ENCODE data around the gene CYFIP2. TPM values are rescaled to one million over a fixed set of nuclear protein-coding genes. Genes with fewer than 3 reads are reported as not detected.

The CYFIP2 gene
- total and polyA plus RNA-seq, 2 of the 8 experiments (the other 6 are each of a cell fraction or from before 2014, with no cell fraction given): 45.1 to 80.6 TPM

GRCh38 chr5:157431544-157432200 is 165.7 kb downstream of the CYFIP2 start:
- Histone ChIP-seq H4K91ac (replicated peaks; ENCODE audit: insufficient read length, low read length) (no peak overlapping the region), H3K9ac (replicated peaks in 1 of 4; ENCODE audit: extremely low read depth in 1 of 4, low read depth in 3 of 4, low read length in 3 of 4) (no peak overlapping the region), H3K9me3 (ENCODE audit: insufficient read depth in 2 of 2, low read depth in 1 of 2, low read length in 1 of 2) (no peaks in the 10 kb centered on the region), H3K4me3 (ENCODE audit: extremely low read depth in 1 of 4, insufficient read depth in 2 of 4, low read depth in 3 of 4, low read length in 4 of 4) (no peak overlapping the region), H3K79me1 (ENCODE audit: low read depth, low read length) (no peaks in the 10 kb centered on the region), H3K27ac (ENCODE audit: low read depth, low read length) (no peak overlapping the region), H2BK120ac (replicated peaks; ENCODE audit: low read depth, low read length) (no peak overlapping the region), H2BK20ac (ENCODE audit: low read length) (no peak overlapping the region), H3K79me2 (ENCODE audit: control insufficient read depth in 1 of 2, insufficient read depth in 2 of 2, low read length in 2 of 2) (no peaks in the 10 kb centered on the region), H4K20me1 (replicated peaks in 1 of 2; ENCODE audit: control insufficient read depth in 1 of 2, insufficient read depth in 2 of 2, low read length in 2 of 2) (no peaks in the 10 kb centered on the region), H3K36me3 (ENCODE audit: control insufficient read depth in 2 of 4, insufficient read depth in 4 of 4, low read length in 3 of 4) (no peaks in the 10 kb centered on the region), H3K4me2 (ENCODE audit: insufficient read depth in 1 of 2, low read depth in 2 of 2, low read length in 2 of 2) (no peak overlapping the region), H2BK15ac (ENCODE audit: low read length) (no peak overlapping the region), H3K27me3 (replicated peaks in 1 of 4; ENCODE audit: control insufficient read depth in 3 of 4, extremely low read depth in 1 of 4, insufficient read depth in 3 of 4, low read length in 3 of 4) (no peaks in the 10 kb centered on the region), H2AFZ (ENCODE audit: low read length) (no peak overlapping the region), H2BK5ac (ENCODE audit: low read depth, low read length) (no peak overlapping the region), H3K4ac (replicated peaks; ENCODE audit: insufficient read length, low read depth, low read length) (no peak overlapping the region), H3K18ac (ENCODE audit: extremely low read depth, low read length) (no peak overlapping the region), H2AK5ac (ENCODE audit: low read depth, low read length) (no peak overlapping the region), H4K5ac (ENCODE audit: insufficient read length, low read depth, low read length) (no peak overlapping the region), H3K56ac (replicated peaks; ENCODE audit: insufficient read length, low read depth, low read length) (no peak overlapping the region), H3K14ac (ENCODE audit: insufficient read length) (no peak overlapping the region), H3K23me2 (ENCODE audit: low read depth, low read length) (no peaks in the 10 kb centered on the region), H4K8ac (ENCODE audit: extremely low read depth, insufficient read depth, low read length) (no peak overlapping the region), H2BK12ac (ENCODE audit: low read depth, low read length) (no peak overlapping the region), H3K4me1 (replicated peaks in 1 of 4; ENCODE audit: control insufficient read depth in 3 of 4, insufficient read depth in 4 of 4, low read length in 3 of 4) (no peaks in the 10 kb centered on the region), H3K23ac (ENCODE audit: insufficient read length) (no peak overlapping the region)
- 53% methylated on average over 4 of the region's 4 CpGs; no CpG with 5 or more reads in 1 of the 2 experiments for whole genome bisulfite sequencing, 2 experiments (ENCODE audit: extremely low coverage in 1 of 2, insufficient coverage in 1 of 2, insufficient read length in 1 of 2, insufficient replicate concordance in 2 of 2, low coverage in 1 of 2, low lambda C conversion rate in 2 of 2, missing lambda C conversion rate in 1 of 2)
- no peak for DNase-seq (ENCODE audit: low read depth in 1 of 2, low spot score in 2 of 2)
- ChIA-PET POLR2A (ENCODE audit: partially characterized antibody) (no interaction called here), CTCF (ENCODE audit: partially characterized antibody) (interaction anchor here (0.7 to 5.1 kb wide), 24 partner anchors 9 to 1678 kb away, joined by 3 to 82 read pairs (median 6); partner anchors contain the start of gene LSM11)
- FAIRE-seq: peak; percentile 74
- TF ChIP-seq, protein P1, sequence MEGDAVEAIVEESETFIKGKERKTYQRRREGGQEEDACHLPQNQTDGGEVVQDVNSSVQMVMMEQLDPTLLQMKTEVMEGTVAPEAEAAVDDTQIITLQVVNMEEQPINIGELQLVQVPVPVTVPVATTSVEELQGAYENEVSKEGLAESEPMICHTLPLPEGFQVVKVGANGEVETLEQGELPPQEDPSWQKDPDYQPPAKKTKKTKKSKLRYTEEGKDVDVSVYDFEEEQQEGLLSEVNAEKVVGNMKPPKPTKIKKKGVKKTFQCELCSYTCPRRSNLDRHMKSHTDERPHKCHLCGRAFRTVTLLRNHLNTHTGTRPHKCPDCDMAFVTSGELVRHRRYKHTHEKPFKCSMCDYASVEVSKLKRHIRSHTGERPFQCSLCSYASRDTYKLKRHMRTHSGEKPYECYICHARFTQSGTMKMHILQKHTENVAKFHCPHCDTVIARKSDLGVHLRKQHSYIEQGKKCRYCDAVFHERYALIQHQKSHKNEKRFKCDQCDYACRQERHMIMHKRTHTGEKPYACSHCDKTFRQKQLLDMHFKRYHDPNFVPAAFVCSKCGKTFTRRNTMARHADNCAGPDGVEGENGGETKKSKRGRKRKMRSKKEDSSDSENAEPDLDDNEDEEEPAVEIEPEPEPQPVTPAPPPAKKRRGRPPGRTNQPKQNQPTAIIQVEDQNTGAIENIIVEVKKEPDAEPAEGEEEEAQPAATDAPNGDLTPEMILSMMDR (IDR thresholded peaks at IDR 0.05; ENCODE audit: control extremely low read depth in 1 of 3, insufficient read depth in 1 of 3, low read depth in 1 of 3, low read length in 3 of 3): peak in 2 of 3 experiments; percentile 40 to 50; a peak in 2 of 4 replicates
- TF ChIP-seq EP300 (IDR thresholded peaks at IDR 0.05; ENCODE audit: borderline replicate concordance in 1 of 2, low read depth in 2 of 2, low read length in 2 of 2) (no peak), CTBP2 (IDR thresholded peaks at IDR 0.05; ENCODE audit: borderline replicate concordance, insufficient read depth, insufficient read length, low read length) (no peak), RNF2 (IDR thresholded peaks at IDR 0.05; ENCODE audit: borderline replicate concordance, low read depth, low read length, missing control alignments, poor library complexity, severe bottlenecking) (no peak), RAD21 (IDR thresholded peaks at IDR 0.05 in 1 of 2, conservative IDR thresholded peaks at IDR 0.05 in 1 of 2; ENCODE audit: low read depth in 2 of 2, low read length in 2 of 2) (peak; percentile 68 to 69), BACH1 (IDR thresholded peaks at IDR 0.05; ENCODE audit: low read length) (no peak), TBP (IDR thresholded peaks at IDR 0.05; ENCODE audit: low read depth, low read length) (no peak)

All from H1 (cell line).